Spleen (tissue), 11 donors: ENCODE data around the gene CCNE1. TPM values are rescaled to one million over a fixed set of nuclear protein-coding genes. Genes with fewer than 3 reads are reported as not detected.

Experiments
- DNase-seq: peaks from one replicate; pipeline ENCODE4 v3.0.0-alpha.2; 2020
- H3K27ac ChIP-seq, 8 donors: fragments of 200-600 bp; sonication (generic) in 7 of 8; 1 replicate in 4 of 8; 2 replicates in 4 of 8; pipeline versions ENCODE4 v1.5.0 to v1.8.0; 2016 to 2021; ENCODE audit warnings: inconsistent platforms in 4 of 8, mild to moderate bottlenecking in 4 of 8, moderate library complexity in 1 of 8
- H3K27me3 ChIP-seq, 7 donors: fragments of 200-600 bp; sonication (generic) in 6 of 7; replicated peaks in 1 of 7; 1 replicate in 4 of 7; 2 replicates in 3 of 7; pipeline versions ENCODE4 v1.5.0 to v1.8.0; 2016 to 2021; ENCODE audit warnings: inconsistent platforms in 3 of 7, mild to moderate bottlenecking in 1 of 7
- H3K36me3 ChIP-seq, 6 donors: fragments of 200-600 bp; sonication (generic) in 5 of 6; 1 replicate in 4 of 6; 2 replicates in 2 of 6; pipeline versions ENCODE4 v1.5.0 to v1.8.0; 2016 to 2021; ENCODE audit warnings: inconsistent platforms in 2 of 6
- H3K4me1 ChIP-seq, 6 donors: fragments of 200-600 bp; sonication (generic) in 5 of 6; 1 replicate in 3 of 6; 2 replicates in 3 of 6; pipeline versions ENCODE4 v1.5.0 to v1.8.0; 2016 to 2021; ENCODE audit warnings: inconsistent platforms in 3 of 6
- H3K4me3 ChIP-seq, 8 donors: fragments of 200-600 bp; sonication (generic) in 7 of 8; 1 replicate in 4 of 8; 2 replicates in 4 of 8; pipeline versions ENCODE4 v1.5.0 to v1.8.0; 2016 to 2021; ENCODE audit warnings: inconsistent platforms in 4 of 8, mild to moderate bottlenecking in 4 of 8, moderate library complexity in 2 of 8
- H3K9me3 ChIP-seq, 8 donors: fragments of 200-600 bp; sonication (generic) in 7 of 8; 1 replicate in 4 of 8; 2 replicates in 4 of 8; pipeline versions ENCODE4 v1.5.0 to v1.8.0; 2016 to 2021; ENCODE audit warnings: inconsistent platforms in 4 of 8
- CTCF ChIP-seq, 11 experiments: fragments of 200-600 bp in 7 of 11; fragments of 450-650 bp in 4 of 11; sonication (generic) in 4 of 11; IDR thresholded peaks in 8 of 11; conservative IDR thresholded peaks in 3 of 11; 1 replicate in 7 of 11; 2 replicates in 4 of 11; pipeline versions ENCODE4 v1.4.0 to v1.8.0; 2016 to 2021; ENCODE audit warnings: antibody characterized with exemption in 11 of 11, inconsistent platforms in 4 of 11, mild to moderate bottlenecking in 1 of 11
- POLR2A ChIP-seq, 3 donors: fragments of 450-650 bp; IDR thresholded peaks; one replicate each; pipeline ENCODE4 v1.5.1; 2017; ENCODE audit warnings: antibody characterized with exemption in 3 of 3, mild to moderate bottlenecking in 1 of 3
- POLR2AphosphoS5 ChIP-seq, 3 donors: sonication (generic); formaldehyde crosslinking; IDR thresholded peaks; one replicate each; pipeline ENCODE4 v1.5.1; 2017; ENCODE audit warnings: antibody characterized with exemption in 3 of 3
- WGBS, 5 donors: extraction: QIAGEN DNeasy Blood & Tissue Kit in 3 of 5; methylation state at CpG; one replicate each; pipeline versions ENCODE4 v1.1.5 to v1.1.7; 2013 to 2018; 5-methylcytosine and 5-hydroxymethylcytosine counted together
- intact Hi-C: fragments of 100-400 bp; cut with DNase I; formaldehyde crosslinking; loops from one replicate; pipeline ENCODE4 v1.15.0; 2023; ENCODE audit warnings: low total_unique reads
- polyA plus RNA-seq, 3 donors: library from polyadenylated mRNA; stranded (reverse); fragments of 200-250 nt; gene quantifications; one replicate each; pipeline ENCODE4 v1.2.1, GENCODE V29; 2013
- total RNA-seq, 7 donors: library from RNA; depleted of rRNA in 3 of 7; stranded (reverse); fragments of >200 nt in 3 of 7; fragmentation: NEBNext Ultra II Directional in 4 of 7; extraction: Animal tissue kit (Norgen Biotek cat#: 25700) in 4 of 7; gene quantifications; one replicate each; pipeline versions ENCODE4 v1.1.0 to v1.2.1, GENCODE V29; 2016 to 2021
- donor health status: healthy with polysubstance abuse.
- donor health status: DM: no; HTN: no; CAD: no; lungs with moderate emphysema.
- donor health status: DM: no; HTN: no; CAD: no.
- donor health status: Bipolar disorder and iron deficiency.
- donor health status: healthy.
- donor health status: DM: no; HTN: no; CAD: no.
- donor health status: DM: yes; HTN: yes; CAD: no.

The CCNE1 gene
- total and polyA plus RNA-seq, 10 donors: 2.3 to 4.8 (median 3.9) TPM

GRCh38 chr19:29810504-29810871, 1.3 kb upstream of the CCNE1 start:
- Histone ChIP-seq H3K36me3 (no peaks in the 10 kb centered on the region), H3K27ac (peak overlapping the region in 5 of 8 donors; percentile 76 to 87 (median 82)), H3K9me3 (no peaks in the 10 kb centered on the region), H3K27me3 (peaks cover 0 to 4% (median 0%) of the 10 kb centered on the region in 7 donors), H3K4me3 (peak overlapping the region in 3 of 8 donors; percentile 66 to 83 (median 69)), H3K4me1 (peaks cover 0 to 22% (median 14%) of the 10 kb centered on the region in 6 donors)
- WGBS, 5 donors: 86 to 98% (median 94%) methylated on average over 4 of the region's 4 CpGs
- intact Hi-C loops: no loop called here
- peak; percentile 68 for DNase-seq
- TF ChIP-seq POLR2A (IDR thresholded peaks at IDR 0.05) (no peak), CTCF (IDR thresholded peaks at IDR 0.05 in 8 of 11, conservative IDR thresholded peaks at IDR 0.05 in 3 of 11) (no peak), POLR2AphosphoS5 (IDR thresholded peaks at IDR 0.05) (no peak)

GRCh38 chr19:29812080-29812880, 489 bp downstream of the CCNE1 start:
- no peaks in the 10 kb centered on the region for H3K9me3 ChIP-seq
- peak overlapping the region; percentile 13 to 83 (median 48) for H3K4me3 ChIP-seq
- DNase-seq: peak; percentile 89
- peaks cover 0 to 4% (median 0%) of the 10 kb centered on the region in 7 donors for H3K27me3 ChIP-seq
- peaks cover 0 to 22% (median 14%) of the 10 kb centered on the region in 6 donors for H3K4me1 ChIP-seq
- intact Hi-C loops: no loop called here
- 2 to 5% (median 3%) methylated on average over 15 to 104 of the region's 104 CpGs for WGBS, 5 donors
- TF ChIP-seq POLR2A (IDR thresholded peaks at IDR 0.05) (no peak), CTCF (IDR thresholded peaks at IDR 0.05 in 8 of 11, conservative IDR thresholded peaks at IDR 0.05 in 3 of 11) (no peak)
- peak overlapping the region in 2 of 8 donors; percentile 35 to 87 for H3K27ac ChIP-seq
- no peaks in the 10 kb centered on the region for H3K36me3 ChIP-seq

GRCh38 chr19:29812881-29813275, 1.1 kb downstream of the CCNE1 start:
- Histone ChIP-seq H3K27ac (no peak overlapping the region), H3K9me3 (no peaks in the 10 kb centered on the region), H3K36me3 (no peaks in the 10 kb centered on the region), H3K27me3 (peaks cover 0 to 4% (median 0%) of the 10 kb centered on the region in 7 donors), H3K4me1 (peaks cover 0 to 22% (median 14%) of the 10 kb centered on the region in 6 donors), H3K4me3 (peak overlapping the region in 7 of 8 donors; percentile 32 to 83 (median 53))
- TF ChIP-seq POLR2AphosphoS5 (IDR thresholded peaks at IDR 0.05) (no peak), POLR2A (IDR thresholded peaks at IDR 0.05) (no peak), CTCF (IDR thresholded peaks at IDR 0.05 in 8 of 11, conservative IDR thresholded peaks at IDR 0.05 in 3 of 11) (no peak)
- intact Hi-C loops: no loop called here
- peak; percentile 78 for DNase-seq
- 83 to 86% (median 86%) methylated on average over 6 of the region's 6 CpGs for WGBS, 5 donors

- Histone ChIP-seq H3K4me3 (no peak overlapping the region), H3K4me1 (peaks cover 0 to 22% (median 14%) of the 10 kb centered on the region in 6 donors), H3K27me3 (peaks cover 0 to 4% (median 0%) of the 10 kb centered on the region in 7 donors), H3K9me3 (no peaks in the 10 kb centered on the region), H3K27ac (no peak overlapping the region), H3K36me3 (peaks cover 0 to 5% (median 0%) of the 10 kb centered on the region in 6 donors)
- TF ChIP-seq POLR2AphosphoS5 (IDR thresholded peaks at IDR 0.05): no peak
- no peak for TF ChIP-seq CTCF (IDR thresholded peaks at IDR 0.05 in 8 of 11, conservative IDR thresholded peaks at IDR 0.05 in 3 of 11)
- TF ChIP-seq POLR2A (IDR thresholded peaks at IDR 0.05): no peak
- WGBS, 5 donors: 94 to 99% (median 97%) methylated on average over 6 of the region's 6 CpGs
- intact Hi-C loops: no loop called here
- peak; percentile 51 for DNase-seq
Observed at GRCh38 chr19:29813642-29814041, 1.9 kb downstream of the CCNE1 start.
